GM12878 (cell line): ENCODE results near the gene TMTC3. TPM values are rescaled to one million over a fixed set of nuclear protein-coding genes. Genes with fewer than 3 reads are reported as not detected.

Source experiments
- ATAC-seq: fragments of 200-7000 bp; cut with Tn5 transposase; 3 replicates; pipeline ENCODE4 v1.9.1; 2020; ENCODE audit warnings: mild to moderate bottlenecking, moderate library complexity
- BruUV-seq: library from RNA; stranded (reverse); fragments of 400-500 nt; replicated peaks from 2 replicates; lab custom pipeline; 2021; lab: Mats Ljungman, UMichigan
- CTCF ChIA-PET: fragments of 300-600 bp; sonication (Branson Sonifier 250); formaldehyde crosslinking; extraction: SDS; loops from one replicate; lab custom pipeline; 2021; ENCODE audit warnings: inconsistent platforms; lab: Yijun Ruan, JAX
- POLR2A ChIA-PET: fragments of 350-600 bp; formaldehyde crosslinking; extraction: SDS; loops from one replicate; lab custom pipeline; 2021; ENCODE audit warnings: inconsistent platforms; lab: Charles Lee
- RAD21 ChIA-PET: fragments of 300-600 bp; sonication (Branson Sonifier 250); formaldehyde crosslinking; loops from one replicate; lab custom pipeline; 2023; ENCODE audit warnings: antibody characterized with exemption; ENCODE audit not compliant: unreplicated experiment; lab: Charles Lee
- SMC1A ChIA-PET: fragments of 300-600 bp; sonication (Branson Sonifier 250); formaldehyde crosslinking; loops from one replicate; lab custom pipeline; 2023; ENCODE audit not compliant: unreplicated experiment, uncharacterized antibody; lab: Charles Lee
- DNase-seq: peaks from one replicate; pipeline ENCODE4 v3.0.0-alpha.2; 2011; ENCODE audit warnings: low read depth, low spot score
- FAIRE-seq: peaks from 3 replicates; lab custom pipeline; 2011; peaks lifted over from hg19 to GRCh38; lab: Jason Lieb, UNC
- H2AFZ ChIP-seq: 2 replicates; pipeline ENCODE4 v1.6.0; 2011; ENCODE audit warnings: low read depth, low read length, control low read depth; ENCODE audit not compliant: control insufficient read depth
- H3K27ac ChIP-seq: 2 replicates; pipeline ENCODE4 v1.5.1; 2011; ENCODE audit warnings: control low read depth; ENCODE audit not compliant: control insufficient read depth, insufficient read depth
- H3K27me3 ChIP-seq, 2 experiments: replicated peaks in 1 of 2; 2 replicates each; pipeline versions ENCODE4 v1.6.0 to v1.6.1; 2011; ENCODE audit warnings: low read length in 1 of 2; ENCODE audit not compliant: control insufficient read depth in 2 of 2, insufficient read depth in 2 of 2
- H3K36me3 ChIP-seq, 2 experiments: 2 replicates each; pipeline ENCODE4 v1.5.1; 2011; ENCODE audit warnings: low read length in 1 of 2; ENCODE audit not compliant: control insufficient read depth in 2 of 2, insufficient read depth in 2 of 2
- H3K4me1 ChIP-seq: 2 replicates; pipeline ENCODE4 v1.6.1; 2011; ENCODE audit warnings: mild to moderate bottlenecking, low read length, moderate library complexity, mixed read lengths; ENCODE audit not compliant: control insufficient read depth, insufficient read depth
- H3K4me2 ChIP-seq: 2 replicates; pipeline ENCODE4 v1.6.0; 2011; ENCODE audit warnings: control low read depth; ENCODE audit not compliant: control insufficient read depth, insufficient read depth
- H3K4me3 ChIP-seq: fragments of 200-600 bp; sonication (generic); 2 replicates; pipeline ENCODE4 v1.5.1; 2016
- H3K79me2 ChIP-seq: 2 replicates; pipeline ENCODE4 v1.6.0; 2011; ENCODE audit warnings: low read length; ENCODE audit not compliant: control insufficient read depth, insufficient read depth
- H3K9ac ChIP-seq: 2 replicates; pipeline ENCODE4 v1.8.0; 2011; ENCODE audit warnings: low read length, control low read depth, mixed read lengths; ENCODE audit not compliant: control insufficient read depth, insufficient read depth
- H3K9me3 ChIP-seq: replicated peaks from 3 replicates; pipeline ENCODE4 v1.5.1; 2011; ENCODE audit warnings: mild to moderate bottlenecking, low read length; ENCODE audit not compliant: control insufficient read depth, insufficient read depth
- H4K20me1 ChIP-seq: 2 replicates; pipeline ENCODE4 v1.6.0; 2011; ENCODE audit not compliant: control insufficient read depth, insufficient read depth
- ETV6 ChIP-seq, 2 experiments: fragments of 450-650 bp in 1 of 2; IDR thresholded peaks in 1 of 2; conservative IDR thresholded peaks in 1 of 2; 2 replicates each; pipeline ENCODE4 v1.6.1; 2014; ENCODE audit warnings: antibody characterized with exemption in 1 of 2, borderline replicate concordance in 1 of 2, low read depth in 1 of 2, mild to moderate bottlenecking in 1 of 2, moderate library complexity in 1 of 2
- JUNB ChIP-seq: IDR thresholded peaks from 2 replicates; pipeline ENCODE4 v1.6.1; 2016; ENCODE audit warnings: antibody characterized with exemption, mild to moderate bottlenecking
- RUNX3 ChIP-seq: IDR thresholded peaks from 2 replicates; pipeline ENCODE4 v1.6.1; 2012; ENCODE audit warnings: low read length, inconsistent platforms
- ZNF207 ChIP-seq: fragments of 450-650 bp; IDR thresholded peaks from 2 replicates; pipeline ENCODE4 v1.6.1; 2014; ENCODE audit warnings: antibody characterized with exemption, mild to moderate bottlenecking, borderline replicate concordance
- ZNF24 ChIP-seq: fragments of 450-650 bp; IDR thresholded peaks from 2 replicates; pipeline ENCODE4 v1.6.1; 2017; ENCODE audit warnings: antibody characterized with exemption, mild to moderate bottlenecking
- in situ Hi-C: fragments of 300-500 bp; cut with MboI; formaldehyde crosslinking; loops from 9 replicates; pipeline ENCODE4 v1.14.3; 2018; ENCODE audit warnings: mixed read lengths
- intact Hi-C: fragments of 100-400 bp; cut with micrococcal nuclease; formaldehyde crosslinking; loops from one replicate; pipeline ENCODE4 v1.14.2; 2022; ENCODE audit not compliant: unreplicated experiment
- polyA plus RNA-seq, 11 experiments: library from polyadenylated mRNA; depleted of rRNA in 4 of 11; unstranded in 6 of 11; stranded (reverse) in 5 of 11; fragments of >200 nt; fragmentation: Nextera tagmentation in 4 of 11; fragmentation: Illumina TruSeq in 1 of 11; extraction: Ambion mirVana in 4 of 11; extraction: Trizol in 1 of 11; gene quantifications; 1 replicate in 1 of 11; 2 replicates in 10 of 11; pipeline versions ENCODE4 v1.2.1 to v1.2.3, GENCODE V29; 2011 to 2016; ENCODE audit warnings: inconsistent platforms in 2 of 11, missing spikeins in 2 of 11, low read depth in 1 of 11
- total RNA-seq, 4 experiments: library from RNA; depleted of rRNA in 3 of 4; stranded (reverse); fragments of >200 nt in 3 of 4; fragmentation: Illumina TruSeq in 1 of 4; extraction: Trizol in 1 of 4; gene quantifications; 2 replicates each; pipeline versions ENCODE4 v1.2.1 to v1.2.3, GENCODE V29; 2013 to 2021
- TF ChIP-seq, protein P1 (sequence below): fragments of 450-650 bp; IDR thresholded peaks from 2 replicates; pipeline ENCODE4 v1.6.1; 2017; ENCODE audit warnings: borderline replicate concordance

Gene TMTC3
- total and polyA plus RNA-seq, 10 of the 15 experiments (the other 5 are each of a cell fraction or from before 2014, with no cell fraction given) = 1.4 to 5.7 (median 3.5) TPM

DNA sequence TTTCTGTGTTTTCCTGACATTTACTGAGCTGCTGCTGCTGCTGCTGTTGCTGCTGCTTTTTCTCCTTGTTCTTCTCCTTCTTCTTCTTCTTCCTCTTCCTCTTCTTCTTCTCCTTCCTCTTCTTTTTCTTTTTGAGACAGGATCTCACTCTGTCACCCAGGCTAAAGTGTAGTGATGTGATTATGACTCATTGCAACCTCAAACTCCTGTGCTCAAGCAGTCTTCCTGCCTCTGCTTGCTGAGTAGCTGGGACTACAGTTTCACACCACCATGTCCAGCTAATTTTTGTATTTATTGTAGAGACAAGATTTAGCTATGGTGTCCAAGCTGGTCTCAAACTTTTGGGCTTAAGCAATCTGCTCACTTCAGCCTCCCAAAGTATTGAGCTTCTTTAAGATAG lies 95.8 kb downstream of the TMTC3 start:
- Histone ChIP-seq H3K4me3 (no peak overlapping the region), H3K36me3 (no peaks in the 10 kb centered on the region), H3K27me3 (no peaks in the 10 kb centered on the region), H4K20me1 (no peaks in the 10 kb centered on the region), H3K4me1 (no peaks in the 10 kb centered on the region), H3K79me2 (no peaks in the 10 kb centered on the region), H3K9me3 (no peaks in the 10 kb centered on the region; the same call in 2 of the 3 replicates), H3K27ac (no peak overlapping the region), H3K9ac (no peak overlapping the region), H2AFZ (peak overlapping the region; percentile 24; the same call in 1 of the 2 replicates), H3K4me2 (no peak overlapping the region)
- SMC1A ChIA-PET = interaction anchor here (0.9 to 2.4 kb wide), 5 partner anchors 10 to 108 kb away, joined by 3 to 17 read pairs (median 5); no protein-coding TSS in a partner anchor
- peak; percentile 72 for ATAC-seq
- CTCF ChIA-PET = interaction anchor here (0.7 to 1.4 kb wide), 4 partner anchors 24 to 169 kb away, joined by 3 to 4 read pairs (median 3); no protein-coding TSS in a partner anchor
- peak; percentile 7 for DNase-seq
- BruUV-seq = no TSS peak
- TF ChIP-seq ZNF207 = no peak
- TF ChIP-seq, protein P1, sequence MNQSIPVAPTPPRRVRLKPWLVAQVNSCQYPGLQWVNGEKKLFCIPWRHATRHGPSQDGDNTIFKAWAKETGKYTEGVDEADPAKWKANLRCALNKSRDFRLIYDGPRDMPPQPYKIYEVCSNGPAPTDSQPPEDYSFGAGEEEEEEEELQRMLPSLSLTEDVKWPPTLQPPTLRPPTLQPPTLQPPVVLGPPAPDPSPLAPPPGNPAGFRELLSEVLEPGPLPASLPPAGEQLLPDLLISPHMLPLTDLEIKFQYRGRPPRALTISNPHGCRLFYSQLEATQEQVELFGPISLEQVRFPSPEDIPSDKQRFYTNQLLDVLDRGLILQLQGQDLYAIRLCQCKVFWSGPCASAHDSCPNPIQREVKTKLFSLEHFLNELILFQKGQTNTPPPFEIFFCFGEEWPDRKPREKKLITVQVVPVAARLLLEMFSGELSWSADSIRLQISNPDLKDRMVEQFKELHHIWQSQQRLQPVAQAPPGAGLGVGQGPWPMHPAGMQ = no peak
- no peak for TF ChIP-seq ZNF24
- TF ChIP-seq JUNB = peak; percentile 26; the same call in 1 of the 2 replicates
- peak; percentile 27; the same call in 1 of the 2 replicates for TF ChIP-seq RUNX3
- 0 out of 4 replicates have a peak, but pooled peaks of 1 of the 2 experiments have one; percentile 22 for TF ChIP-seq ETV6 (conservative IDR thresholded peaks at IDR 0.05 in 1 of 2, IDR thresholded peaks at IDR 0.05 in 1 of 2; ENCODE audit: borderline replicate concordance in 1 of 2, low read depth in 1 of 2)
- in situ Hi-C loops = no loop called here
- POLR2A ChIA-PET = no interaction called here
- FAIRE-seq = no peak
- intact Hi-C loops = no loop called here
- RAD21 ChIA-PET = interaction anchor here (2.3 kb wide), 1 partner anchor 62 kb away, joined by 17 read pairs; no protein-coding TSS in a partner anchor
